ENCODE measurements around the gene ACOT13.

ACOT13 gene

DNA sequence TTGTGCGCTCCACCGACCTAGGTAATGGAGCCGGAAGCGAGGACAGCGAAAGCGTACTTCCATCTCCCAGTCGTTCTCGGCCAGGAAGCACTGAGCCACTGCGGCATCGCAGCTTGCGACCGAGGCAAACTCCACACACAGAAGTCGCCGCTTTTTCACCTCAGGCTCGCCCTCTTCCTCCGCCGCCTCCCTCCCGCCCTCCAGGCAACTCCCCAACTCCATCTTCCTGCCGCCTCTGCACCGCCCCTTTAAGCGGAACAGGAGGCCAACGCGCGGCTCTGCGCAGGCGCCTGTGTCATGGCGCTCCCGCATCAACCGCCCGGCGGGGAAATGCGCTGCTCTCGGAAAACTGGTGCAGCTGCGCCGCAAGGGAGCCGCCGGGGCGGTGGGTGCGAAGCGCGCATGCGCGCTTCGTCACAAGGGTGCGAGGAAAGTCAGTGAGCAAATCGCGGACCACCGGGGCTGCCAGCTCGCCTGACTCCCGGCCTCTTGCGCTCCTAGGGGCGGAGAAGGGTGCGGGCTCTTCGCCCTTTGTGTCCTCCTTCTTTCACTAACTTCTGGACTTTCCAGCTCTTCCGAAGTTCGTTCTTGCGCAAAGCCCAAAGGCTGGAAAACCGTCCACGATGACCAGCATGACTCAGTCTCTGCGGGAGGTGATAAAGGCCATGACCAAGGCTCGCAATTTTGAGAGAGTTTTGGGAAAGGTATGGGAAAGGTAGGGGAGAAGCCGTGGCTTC, at the start of gene ACOT13, which contains the start of gene TDP2:
Gene ACOT13 (plus strand): TSS at position 437 of the 737 bp plus-strand sequence. CDS start 187 bp downstream, at position 624.
Gene TDP2 (minus strand): TSS at position 259 of the 737 bp plus-strand sequence. CDS start 37 bp downstream, at position 222.
- TF ChIP-seq EZH2phosphoT487 (conservative IDR thresholded peaks at IDR 0.05; ENCODE audit: low read length) = no peak
- TF ChIP-seq, protein P1, sequence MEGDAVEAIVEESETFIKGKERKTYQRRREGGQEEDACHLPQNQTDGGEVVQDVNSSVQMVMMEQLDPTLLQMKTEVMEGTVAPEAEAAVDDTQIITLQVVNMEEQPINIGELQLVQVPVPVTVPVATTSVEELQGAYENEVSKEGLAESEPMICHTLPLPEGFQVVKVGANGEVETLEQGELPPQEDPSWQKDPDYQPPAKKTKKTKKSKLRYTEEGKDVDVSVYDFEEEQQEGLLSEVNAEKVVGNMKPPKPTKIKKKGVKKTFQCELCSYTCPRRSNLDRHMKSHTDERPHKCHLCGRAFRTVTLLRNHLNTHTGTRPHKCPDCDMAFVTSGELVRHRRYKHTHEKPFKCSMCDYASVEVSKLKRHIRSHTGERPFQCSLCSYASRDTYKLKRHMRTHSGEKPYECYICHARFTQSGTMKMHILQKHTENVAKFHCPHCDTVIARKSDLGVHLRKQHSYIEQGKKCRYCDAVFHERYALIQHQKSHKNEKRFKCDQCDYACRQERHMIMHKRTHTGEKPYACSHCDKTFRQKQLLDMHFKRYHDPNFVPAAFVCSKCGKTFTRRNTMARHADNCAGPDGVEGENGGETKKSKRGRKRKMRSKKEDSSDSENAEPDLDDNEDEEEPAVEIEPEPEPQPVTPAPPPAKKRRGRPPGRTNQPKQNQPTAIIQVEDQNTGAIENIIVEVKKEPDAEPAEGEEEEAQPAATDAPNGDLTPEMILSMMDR (IDR thresholded peaks at IDR 0.05; ENCODE audit: insufficient read depth, low read length, poor library complexity, severe bottlenecking) = peak; percentile 47
- no peaks in the 10 kb centered on the region for H4K20me1 ChIP-seq (ENCODE audit: low read depth, low read length)
- H3K4me3 ChIP-seq (ENCODE audit: insufficient read depth, low read length, poor library complexity, severe bottlenecking) = peak within 1 kb of the TSS; percentile 80
- peak within 1 kb of the TSS; percentile 62 for H3K27ac ChIP-seq (ENCODE audit: low read depth, low read length)
- H3K36me3 ChIP-seq (ENCODE audit: low read length) = peaks cover 25% of the 10 kb centered on the region
- H3K9me2 ChIP-seq (replicated peaks; ENCODE audit: insufficient read depth, low read length) = no peaks in the 10 kb centered on the region
- peak within 1 kb of the TSS; percentile 78 for H3K4me2 ChIP-seq (ENCODE audit: low read depth, low read length, poor library complexity, severe bottlenecking)
- H3K79me2 ChIP-seq (ENCODE audit: insufficient read depth, low read length) = peaks cover 45% of the 10 kb centered on the region
- H3K27me3 ChIP-seq (ENCODE audit: low read length) = no peaks in the 10 kb centered on the region
- H3K9ac ChIP-seq (ENCODE audit: low read length) = peak within 1 kb of the TSS; percentile 76
- H3F3A ChIP-seq (ENCODE audit: insufficient read depth) = 0 out of 2 replicates have a peak, but pooled peaks cover 12% of the 10 kb centered on the region
- peaks cover 13% of the 10 kb centered on the region; the same call in 1 of the 2 replicates for H3K9me3 ChIP-seq (ENCODE audit: insufficient read depth, low read length)
- H2AFZ ChIP-seq (ENCODE audit: low read depth, low read length, severe bottlenecking) = peak within 1 kb of the TSS; percentile 96

DNA sequence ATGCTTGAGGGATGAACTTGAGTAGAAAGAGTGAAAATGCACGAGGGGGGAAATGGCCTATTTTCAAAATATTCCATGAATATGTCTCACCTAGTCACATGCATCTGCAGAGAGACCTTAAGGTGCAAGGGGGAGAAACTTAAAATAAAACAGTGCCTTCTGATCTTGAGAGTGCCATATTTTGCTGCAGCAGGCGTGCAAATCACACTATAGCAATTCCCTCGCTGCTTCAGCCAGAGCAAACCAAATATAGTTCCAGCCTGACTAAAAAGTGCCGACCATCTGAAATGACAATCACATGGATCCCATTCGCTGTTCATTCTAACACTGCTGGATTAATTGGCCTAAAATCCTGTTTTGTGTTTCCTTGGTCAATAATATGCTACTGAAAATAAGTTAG, 47.2 kb upstream of the ACOT13 start:
- Histone ChIP-seq H2AFZ (ENCODE audit: low read depth, low read length, severe bottlenecking) (no peak overlapping the region), H3K9me3 (ENCODE audit: insufficient read depth, low read length) (no peaks in the 10 kb centered on the region), H3K4me2 (ENCODE audit: low read depth, low read length, poor library complexity, severe bottlenecking) (no peak overlapping the region), H4K20me1 (ENCODE audit: low read depth, low read length) (no peaks in the 10 kb centered on the region), H3K36me3 (ENCODE audit: low read length) (no peaks in the 10 kb centered on the region), H3K79me2 (ENCODE audit: insufficient read depth, low read length) (no peaks in the 10 kb centered on the region), H3K9ac (ENCODE audit: low read length) (no peak overlapping the region), H3K27me3 (ENCODE audit: low read length) (no peaks in the 10 kb centered on the region), H3K4me3 (ENCODE audit: insufficient read depth, low read length, poor library complexity, severe bottlenecking) (no peak overlapping the region), H3K9me2 (replicated peaks; ENCODE audit: insufficient read depth, low read length) (no peaks in the 10 kb centered on the region), H3F3A (ENCODE audit: insufficient read depth) (no peaks in the 10 kb centered on the region), H3K27ac (ENCODE audit: low read depth, low read length) (no peak overlapping the region)
- TF ChIP-seq EZH2phosphoT487 (conservative IDR thresholded peaks at IDR 0.05; ENCODE audit: low read length) = no peak
- TF ChIP-seq, protein P1 (IDR thresholded peaks at IDR 0.05; ENCODE audit: insufficient read depth, low read length, poor library complexity, severe bottlenecking) = no peak

- no peaks in the 10 kb centered on the region for H3F3A ChIP-seq (ENCODE audit: insufficient read depth)
- no peaks in the 10 kb centered on the region for H4K20me1 ChIP-seq (ENCODE audit: low read depth, low read length)
- TF ChIP-seq EZH2phosphoT487 (conservative IDR thresholded peaks at IDR 0.05; ENCODE audit: low read length) = no peak
- TF ChIP-seq, protein P1 (IDR thresholded peaks at IDR 0.05; ENCODE audit: insufficient read depth, low read length, poor library complexity, severe bottlenecking) = no peak
- no peak overlapping the region for H3K9ac ChIP-seq (ENCODE audit: low read length)
- H2AFZ ChIP-seq (ENCODE audit: low read depth, low read length, severe bottlenecking) = no peak overlapping the region
- no peaks in the 10 kb centered on the region for H3K9me2 ChIP-seq (replicated peaks; ENCODE audit: insufficient read depth, low read length)
- no peak overlapping the region for H3K4me3 ChIP-seq (ENCODE audit: insufficient read depth, low read length, poor library complexity, severe bottlenecking)
- H3K79me2 ChIP-seq (ENCODE audit: insufficient read depth, low read length) = no peaks in the 10 kb centered on the region
- H3K27ac ChIP-seq (ENCODE audit: low read depth, low read length) = no peak overlapping the region
- H3K36me3 ChIP-seq (ENCODE audit: low read length) = no peaks in the 10 kb centered on the region
- no peak overlapping the region for H3K4me2 ChIP-seq (ENCODE audit: low read depth, low read length, poor library complexity, severe bottlenecking)
- no peaks in the 10 kb centered on the region for H3K9me3 ChIP-seq (ENCODE audit: insufficient read depth, low read length)
- H3K27me3 ChIP-seq (ENCODE audit: low read length) = no peaks in the 10 kb centered on the region
Measured at GRCh38 chr6:24620637-24621036, 46.2 kb upstream of the ACOT13 start.
